ENCODE measurements around the gene C1S.

Gene C1S

DNA sequence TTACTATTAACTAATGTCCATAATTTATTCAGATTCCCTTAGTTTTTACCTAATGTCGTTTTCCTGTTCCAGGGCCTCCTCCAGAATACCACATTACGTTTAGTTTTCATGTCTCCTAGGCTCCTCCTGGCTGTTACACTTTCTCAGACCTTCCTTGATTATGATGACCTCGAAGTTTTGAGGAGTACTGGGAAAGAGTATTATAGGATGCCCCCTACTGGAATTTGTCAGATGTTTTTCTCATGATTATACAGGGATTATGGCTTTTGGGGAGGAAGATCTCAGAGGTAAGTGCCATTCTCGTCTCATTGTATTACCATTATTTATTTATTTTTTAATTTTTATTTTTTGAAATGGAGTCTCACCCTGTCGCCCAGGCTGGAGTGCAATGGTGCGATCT lies 17.7 kb upstream of the C1S start:
- H3K79me2 ChIP-seq (ENCODE audit: insufficient read depth, low read length), result no peaks in the 10 kb centered on the region
- H3K4me3 ChIP-seq (ENCODE audit: low read length, poor library complexity, severe bottlenecking), result no peak overlapping the region
- H4K20me1 ChIP-seq (ENCODE audit: insufficient read depth, low read length, poor library complexity, severe bottlenecking), result no peaks in the 10 kb centered on the region
- no peaks in the 10 kb centered on the region for H3K9me2 ChIP-seq (replicated peaks; ENCODE audit: low read depth, low read length)
- H3K4me2 ChIP-seq (ENCODE audit: low read depth, low read length, poor library complexity, severe bottlenecking), result no peak overlapping the region
- no peaks in the 10 kb centered on the region for H3K36me3 ChIP-seq (ENCODE audit: insufficient read depth, low read length)
- H3K4me1 ChIP-seq (ENCODE audit: insufficient read depth, low read length, poor library complexity, severe bottlenecking), result peaks cover 14% of the 10 kb centered on the region
- no peaks in the 10 kb centered on the region for H3K9me3 ChIP-seq (ENCODE audit: insufficient read depth, low read depth, low read length)
- H3K9ac ChIP-seq (ENCODE audit: low read depth, low read length, poor library complexity, severe bottlenecking), result no peak overlapping the region
- H2AFZ ChIP-seq (ENCODE audit: low read length), result no peak overlapping the region; the same call in 1 of the 2 replicates
- no peak for TF ChIP-seq EZH2phosphoT487 (IDR thresholded peaks at IDR 0.05; ENCODE audit: borderline replicate concordance)
- TF ChIP-seq, protein P1, sequence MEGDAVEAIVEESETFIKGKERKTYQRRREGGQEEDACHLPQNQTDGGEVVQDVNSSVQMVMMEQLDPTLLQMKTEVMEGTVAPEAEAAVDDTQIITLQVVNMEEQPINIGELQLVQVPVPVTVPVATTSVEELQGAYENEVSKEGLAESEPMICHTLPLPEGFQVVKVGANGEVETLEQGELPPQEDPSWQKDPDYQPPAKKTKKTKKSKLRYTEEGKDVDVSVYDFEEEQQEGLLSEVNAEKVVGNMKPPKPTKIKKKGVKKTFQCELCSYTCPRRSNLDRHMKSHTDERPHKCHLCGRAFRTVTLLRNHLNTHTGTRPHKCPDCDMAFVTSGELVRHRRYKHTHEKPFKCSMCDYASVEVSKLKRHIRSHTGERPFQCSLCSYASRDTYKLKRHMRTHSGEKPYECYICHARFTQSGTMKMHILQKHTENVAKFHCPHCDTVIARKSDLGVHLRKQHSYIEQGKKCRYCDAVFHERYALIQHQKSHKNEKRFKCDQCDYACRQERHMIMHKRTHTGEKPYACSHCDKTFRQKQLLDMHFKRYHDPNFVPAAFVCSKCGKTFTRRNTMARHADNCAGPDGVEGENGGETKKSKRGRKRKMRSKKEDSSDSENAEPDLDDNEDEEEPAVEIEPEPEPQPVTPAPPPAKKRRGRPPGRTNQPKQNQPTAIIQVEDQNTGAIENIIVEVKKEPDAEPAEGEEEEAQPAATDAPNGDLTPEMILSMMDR (conservative IDR thresholded peaks at IDR 0.05; ENCODE audit: low read length), result peak; percentile 65
- no peaks in the 10 kb centered on the region for H3F3A ChIP-seq (ENCODE audit: low read depth)
- H3K27me3 ChIP-seq (ENCODE audit: insufficient read depth, low read length, poor library complexity, severe bottlenecking), result no peaks in the 10 kb centered on the region

DNA sequence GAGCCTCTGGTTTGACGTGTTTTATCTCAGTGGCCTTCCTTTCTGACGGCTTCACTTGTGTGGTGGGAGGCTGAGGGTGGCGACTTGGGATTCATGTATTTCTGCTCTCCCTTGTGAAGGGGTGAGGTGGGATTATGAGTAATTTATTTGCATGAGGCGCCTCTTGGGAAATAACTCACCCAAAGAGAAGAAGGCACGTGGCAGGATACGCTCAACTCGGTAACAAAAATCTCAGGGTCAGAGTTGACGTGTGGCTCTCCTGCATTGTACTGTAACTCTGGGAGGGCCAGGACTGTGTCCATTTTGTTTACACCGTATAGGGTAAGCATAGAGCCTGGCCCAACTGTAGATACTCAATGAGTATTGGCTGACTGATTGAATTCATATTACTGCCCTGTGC lies 14.6 kb upstream of the C1S start:
- H3K9me3 ChIP-seq (ENCODE audit: insufficient read depth, low read depth, low read length), result no peaks in the 10 kb centered on the region
- no peak overlapping the region for H3K4me3 ChIP-seq (ENCODE audit: low read length, poor library complexity, severe bottlenecking)
- no peak overlapping the region for H2AFZ ChIP-seq (ENCODE audit: low read length)
- H3K9ac ChIP-seq (ENCODE audit: low read depth, low read length, poor library complexity, severe bottlenecking), result no peak overlapping the region
- TF ChIP-seq, protein P1 (conservative IDR thresholded peaks at IDR 0.05; ENCODE audit: low read length), result no peak
- no peak for TF ChIP-seq EZH2phosphoT487 (IDR thresholded peaks at IDR 0.05; ENCODE audit: borderline replicate concordance)
- H3K4me2 ChIP-seq (ENCODE audit: low read depth, low read length, poor library complexity, severe bottlenecking), result no peak overlapping the region
- H3K36me3 ChIP-seq (ENCODE audit: insufficient read depth, low read length), result no peaks in the 10 kb centered on the region
- H3K27me3 ChIP-seq (ENCODE audit: insufficient read depth, low read length, poor library complexity, severe bottlenecking), result no peaks in the 10 kb centered on the region
- H3F3A ChIP-seq (ENCODE audit: low read depth), result no peaks in the 10 kb centered on the region
- H4K20me1 ChIP-seq (ENCODE audit: insufficient read depth, low read length, poor library complexity, severe bottlenecking), result no peaks in the 10 kb centered on the region
- H3K9me2 ChIP-seq (replicated peaks; ENCODE audit: low read depth, low read length), result no peaks in the 10 kb centered on the region
- peaks cover 15% of the 10 kb centered on the region for H3K4me1 ChIP-seq (ENCODE audit: insufficient read depth, low read length, poor library complexity, severe bottlenecking)
- no peaks in the 10 kb centered on the region for H3K79me2 ChIP-seq (ENCODE audit: insufficient read depth, low read length)

DNA sequence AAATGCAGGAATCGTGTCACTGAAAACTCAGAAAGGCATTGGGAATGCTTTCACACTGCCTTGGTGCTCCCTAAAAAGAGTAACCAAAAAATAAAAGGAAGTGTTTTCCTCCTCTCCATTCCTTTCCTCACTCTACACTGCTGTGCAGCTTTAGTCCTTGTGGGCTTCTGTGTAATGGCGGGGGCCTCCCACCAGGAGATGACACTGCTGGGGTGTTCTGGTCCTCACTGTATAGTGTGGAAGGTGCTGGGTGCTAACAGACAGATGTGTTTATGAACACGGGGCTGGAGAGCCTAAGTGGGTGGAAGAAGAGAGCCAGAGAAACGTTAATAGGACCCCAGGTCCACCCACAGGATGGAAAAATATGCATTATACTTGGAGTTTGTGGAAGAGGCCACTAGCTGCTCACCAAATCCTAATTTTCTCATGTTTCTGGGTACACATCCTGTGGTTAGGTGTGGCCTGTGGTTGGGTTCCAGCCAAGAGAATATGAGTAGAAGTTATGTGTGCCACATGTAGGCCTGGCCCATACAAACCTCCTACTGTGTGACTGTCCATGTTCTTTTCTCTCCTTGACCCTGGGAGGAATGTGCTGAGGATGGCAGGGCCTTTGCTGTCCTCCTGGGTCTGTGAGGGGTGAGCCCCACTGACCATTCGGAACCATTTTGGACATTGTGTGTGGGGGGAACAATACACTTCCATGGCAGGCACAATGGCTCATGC lies 14.0 kb upstream of the C1S start:
- Histone ChIP-seq H3F3A (ENCODE audit: low read depth) (no peaks in the 10 kb centered on the region), H3K79me2 (ENCODE audit: insufficient read depth, low read length) (no peaks in the 10 kb centered on the region), H3K9me2 (replicated peaks; ENCODE audit: low read depth, low read length) (no peaks in the 10 kb centered on the region), H3K4me3 (ENCODE audit: low read length, poor library complexity, severe bottlenecking) (no peak overlapping the region), H3K4me2 (ENCODE audit: low read depth, low read length, poor library complexity, severe bottlenecking) (no peak overlapping the region), H4K20me1 (ENCODE audit: insufficient read depth, low read length, poor library complexity, severe bottlenecking) (no peaks in the 10 kb centered on the region), H3K9me3 (ENCODE audit: insufficient read depth, low read depth, low read length) (no peaks in the 10 kb centered on the region), H3K36me3 (ENCODE audit: insufficient read depth, low read length) (no peaks in the 10 kb centered on the region), H3K9ac (ENCODE audit: low read depth, low read length, poor library complexity, severe bottlenecking) (no peak overlapping the region), H3K27me3 (ENCODE audit: insufficient read depth, low read length, poor library complexity, severe bottlenecking) (no peaks in the 10 kb centered on the region), H3K4me1 (ENCODE audit: insufficient read depth, low read length, poor library complexity, severe bottlenecking) (peaks cover 15% of the 10 kb centered on the region), H2AFZ (ENCODE audit: low read length) (no peak overlapping the region)
- no peak for TF ChIP-seq EZH2phosphoT487 (IDR thresholded peaks at IDR 0.05; ENCODE audit: borderline replicate concordance)
- TF ChIP-seq, protein P1 (conservative IDR thresholded peaks at IDR 0.05; ENCODE audit: low read length), result 0 out of 2 replicates have a peak, but pooled peaks have one; percentile 17

Measured in Loucy (cell line).